ENCODE results near the gene KIAA1614.

Gene KIAA1614, protein sequence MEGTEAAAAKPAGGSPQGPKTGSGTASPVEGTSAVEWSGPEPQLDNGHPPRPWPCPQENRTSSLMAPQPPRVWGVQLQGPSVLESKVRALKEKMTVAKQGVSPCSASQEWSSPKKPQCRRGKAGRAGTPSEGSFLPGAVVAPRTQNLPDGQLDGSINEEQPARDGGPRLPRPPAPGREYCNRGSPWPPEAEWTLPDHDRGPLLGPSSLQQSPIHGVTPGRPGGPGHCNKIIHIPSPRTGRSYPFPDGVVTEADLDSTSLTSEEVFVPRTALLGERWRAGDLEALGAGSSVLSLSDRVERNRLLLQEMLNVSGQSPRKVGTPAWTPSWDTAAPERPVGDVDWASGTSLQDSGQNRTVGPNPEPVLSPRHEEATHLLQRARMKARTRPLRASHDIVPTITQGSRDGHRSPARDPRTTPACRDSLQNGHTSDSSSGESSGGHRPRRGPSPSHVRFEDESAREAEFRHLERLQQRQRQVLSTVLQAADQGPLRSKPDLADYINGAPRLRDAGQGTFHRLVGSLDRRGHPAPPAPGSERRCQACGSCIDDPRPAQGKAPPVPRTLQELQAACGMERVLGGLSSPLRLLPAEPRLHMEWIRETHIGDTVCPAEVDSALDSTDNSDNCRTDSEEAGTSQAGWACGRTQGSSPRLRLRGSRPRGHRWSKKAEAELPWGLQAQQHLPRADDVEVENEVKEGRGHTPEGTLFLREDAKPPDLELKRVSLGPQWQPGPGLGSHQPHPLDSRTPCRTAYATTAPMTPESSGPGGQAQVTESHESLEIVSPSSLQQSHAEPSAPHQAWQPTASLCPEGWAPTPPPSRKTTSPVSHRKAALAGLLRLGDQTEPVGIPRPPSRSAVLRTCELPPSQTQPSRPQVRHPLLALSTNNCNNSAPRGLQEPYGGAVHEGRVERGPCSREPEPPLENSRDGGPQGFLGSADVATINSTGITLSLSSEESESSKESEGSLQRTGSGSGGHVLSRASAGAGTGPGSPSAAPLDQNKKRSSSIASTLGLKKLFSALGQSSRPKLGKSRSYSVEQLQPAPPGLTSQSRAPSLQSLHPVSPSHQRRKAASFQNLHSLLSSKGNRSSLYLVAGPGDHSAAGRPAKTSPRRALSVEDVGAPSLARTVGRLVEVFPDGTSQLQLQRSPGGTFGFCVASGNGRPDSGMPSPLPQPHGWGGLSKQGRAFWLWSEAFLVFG

GRCh38 chr1:180912801-180913565 lies at the start of gene KIAA1614:
Gene KIAA1614, plus strand, starts transcription at chr1:180912897. Its CDS starts 347 bp downstream, at chr1:180913244.
- DNase-seq, result no peak

DNA sequence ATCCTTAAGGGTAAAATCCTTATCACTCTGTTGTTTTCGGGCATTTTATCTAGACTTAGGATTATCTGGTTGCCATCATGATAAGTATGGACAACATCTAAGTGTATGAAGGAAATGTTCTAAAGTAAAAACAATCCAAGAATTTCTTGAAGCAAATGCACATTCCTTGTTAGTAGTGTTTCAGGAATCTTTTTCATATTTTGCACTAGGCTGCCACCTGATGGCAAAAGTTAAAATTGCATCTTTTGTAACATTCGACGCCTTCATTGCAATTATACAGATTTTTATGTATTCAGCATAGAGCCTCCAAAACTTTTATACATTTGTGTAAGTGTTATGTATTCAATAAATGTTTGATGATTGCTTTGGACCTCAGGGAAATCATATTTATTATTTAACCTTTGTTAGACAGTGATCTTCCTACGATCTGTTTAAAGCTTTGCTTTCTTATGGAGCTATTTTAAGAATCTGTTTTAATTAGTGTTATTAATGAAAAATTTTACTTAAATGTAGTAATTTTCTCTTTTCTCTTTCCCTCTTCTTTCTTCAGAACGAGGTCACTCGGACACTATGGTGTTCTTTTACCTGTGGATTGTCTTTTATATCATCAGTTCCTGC lies 49.4 kb upstream of the KIAA1614 start:
- peak in 1 of 2 donors; percentile 49 for DNase-seq

- DNase-seq, result no peak
Measured at GRCh38 chr1:180881806-180882509, 30.7 kb upstream of the KIAA1614 start.

DNA sequence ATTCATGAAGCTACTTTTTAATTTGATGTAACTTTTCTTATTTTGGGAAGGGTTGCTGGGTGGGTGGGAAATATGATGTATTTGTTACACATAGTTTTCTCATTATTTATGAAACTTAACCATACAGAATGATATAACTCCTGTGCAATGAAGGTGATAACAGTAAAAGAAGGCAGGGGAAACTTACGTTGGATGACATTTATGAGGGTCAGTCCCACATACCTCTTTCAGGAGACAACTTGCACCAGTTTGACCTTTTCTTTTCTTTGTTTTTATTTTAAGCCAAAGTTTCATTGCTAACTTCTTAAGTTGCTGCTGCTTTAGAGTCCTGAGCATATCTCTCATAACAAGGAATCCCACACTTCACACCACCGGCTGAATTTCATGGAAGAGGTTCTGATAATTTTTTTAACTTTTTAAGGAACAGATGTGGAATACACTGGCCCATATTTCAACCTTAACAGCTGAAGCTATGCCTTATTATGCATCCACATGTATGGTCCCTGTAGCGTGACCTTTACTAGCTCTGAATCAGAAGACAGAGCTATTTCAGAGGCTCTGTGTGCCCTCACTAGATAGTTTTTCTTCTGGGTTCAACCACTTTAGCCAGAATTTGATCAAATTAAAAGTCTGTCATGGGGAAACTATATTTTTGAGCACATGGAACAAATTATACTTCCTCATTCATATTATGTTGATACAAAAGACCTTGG lies 28.0 kb upstream of the KIAA1614 start:
- DNase-seq, result no peak

GRCh38 chr1:180886338-180886737 lies 26.4 kb upstream of the KIAA1614 start:
- no peak for DNase-seq

GRCh38 chr1:180887841-180888240 lies 24.9 kb upstream of the KIAA1614 start:
- no peak for DNase-seq

- DNase-seq, result no peak
Measured at GRCh38 chr1:180888870-180889269, 23.8 kb upstream of the KIAA1614 start.

DNA sequence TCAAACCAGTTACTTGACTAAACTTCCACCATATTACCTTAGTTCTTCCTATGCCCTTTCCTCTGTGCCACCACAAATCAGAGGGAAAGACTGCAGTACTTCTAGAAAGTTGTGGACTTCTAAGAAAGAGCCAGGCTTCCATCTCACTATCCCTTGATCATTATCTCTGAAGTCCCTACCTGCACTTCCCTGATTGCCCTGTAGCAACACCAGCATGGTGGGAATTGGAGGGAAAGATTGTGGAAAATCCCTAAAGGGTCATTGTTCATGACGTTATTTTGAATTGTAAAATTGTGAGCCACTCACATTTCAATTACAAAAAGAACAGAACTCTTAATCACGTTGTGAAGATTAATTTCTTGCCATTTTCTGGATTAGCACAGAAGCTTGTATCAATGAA lies 23.4 kb upstream of the KIAA1614 start:
- no peak for DNase-seq

GRCh38 chr1:180892272-180892671 lies 20.4 kb upstream of the KIAA1614 start:
- DNase-seq, result no peak

DNA sequence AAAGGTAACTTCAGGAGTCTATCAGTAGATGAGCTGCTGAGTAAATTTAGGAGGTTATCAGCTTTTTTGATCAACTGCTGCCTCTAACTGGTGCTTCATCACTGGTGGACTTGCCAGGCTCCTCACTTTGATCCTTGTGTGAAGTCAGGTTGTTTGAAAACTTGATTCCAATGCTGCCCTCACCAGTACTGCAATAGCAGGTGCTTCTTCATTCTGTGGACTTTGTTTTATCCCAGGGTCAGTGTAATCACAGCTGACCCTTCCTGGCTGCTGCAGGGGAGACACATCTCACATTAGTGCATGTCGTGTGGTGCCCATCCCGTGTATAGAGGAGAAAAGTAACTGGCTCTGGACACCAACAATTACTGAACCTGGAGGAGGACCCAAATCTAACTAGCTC lies 20.0 kb upstream of the KIAA1614 start:
- DNase-seq, result no peak

DNA sequence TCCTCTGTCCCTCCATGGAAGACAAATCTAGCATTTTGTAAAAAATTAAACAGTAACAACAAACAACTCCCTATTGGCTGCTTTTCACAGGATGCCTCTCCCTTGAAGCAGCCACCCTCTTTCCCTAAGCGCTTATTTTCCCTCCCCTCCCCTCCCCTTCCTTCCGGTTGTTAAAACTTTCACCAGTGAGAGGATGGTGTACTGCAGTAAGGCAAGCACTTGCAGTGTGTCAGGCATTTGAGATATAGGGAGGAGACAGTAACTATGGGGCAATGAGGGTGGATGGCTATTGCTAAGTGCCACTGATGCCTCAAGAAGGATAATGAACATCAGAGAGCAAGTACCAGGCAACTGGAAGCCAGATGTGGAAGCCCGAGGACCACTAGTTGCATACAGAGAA lies 19.1 kb upstream of the KIAA1614 start:
- DNase-seq, result no peak

GRCh38 chr1:180896161-180896560 lies 16.5 kb upstream of the KIAA1614 start:
- DNase-seq, result no peak

- DNase-seq, result no peak
Measured at GRCh38 chr1:180898441-180899219, 14.1 kb upstream of the KIAA1614 start.

- no peak for DNase-seq
Measured at GRCh38 chr1:180899262-180899661, 13.4 kb upstream of the KIAA1614 start.

DNA sequence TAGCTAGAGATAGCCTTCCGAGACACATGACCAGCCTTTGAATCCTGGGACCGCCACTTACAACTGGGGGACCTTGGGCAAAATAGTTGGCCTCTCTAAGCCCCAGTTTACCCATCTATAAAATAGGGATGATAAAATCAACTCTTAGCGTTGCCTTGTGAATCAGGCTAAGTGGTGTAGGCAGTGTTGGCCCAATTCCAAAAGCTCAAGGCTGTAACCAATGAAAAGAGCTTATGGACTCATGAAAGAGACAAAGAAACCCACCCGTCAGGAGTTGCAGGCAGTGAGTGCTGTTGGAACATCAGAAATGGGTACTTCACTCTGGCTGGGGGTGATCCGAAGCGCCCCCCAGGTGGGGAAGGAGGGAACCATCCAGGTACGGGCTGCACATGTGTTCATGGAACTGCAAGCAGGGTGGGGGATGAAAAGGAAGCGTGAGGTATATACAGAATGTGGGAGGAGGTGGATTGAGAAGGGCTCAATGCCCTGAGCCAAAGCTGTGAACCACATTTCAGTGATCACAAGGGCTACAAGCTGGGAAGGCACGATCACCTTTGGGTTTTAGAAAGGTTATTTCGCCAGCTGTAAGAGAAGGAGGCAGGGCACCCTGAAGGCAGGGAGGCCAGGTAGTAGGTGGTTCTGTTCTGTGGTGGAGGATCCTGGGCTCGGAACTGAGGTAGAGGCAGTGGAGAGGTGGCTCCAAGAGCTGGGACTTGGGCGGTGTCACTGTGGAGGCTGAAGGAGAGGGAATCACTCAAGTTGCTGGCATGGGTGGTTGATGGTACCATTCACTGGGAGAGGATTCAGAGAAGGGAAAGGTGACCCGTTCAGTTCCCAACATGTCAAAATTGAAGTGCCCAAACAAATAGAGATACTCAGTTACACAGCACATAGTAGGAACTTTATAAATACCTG lies 11.4 kb upstream of the KIAA1614 start:
- no peak for DNase-seq

GRCh38 chr1:180902541-180902940 lies 10.2 kb upstream of the KIAA1614 start:
- no peak for DNase-seq

DNA sequence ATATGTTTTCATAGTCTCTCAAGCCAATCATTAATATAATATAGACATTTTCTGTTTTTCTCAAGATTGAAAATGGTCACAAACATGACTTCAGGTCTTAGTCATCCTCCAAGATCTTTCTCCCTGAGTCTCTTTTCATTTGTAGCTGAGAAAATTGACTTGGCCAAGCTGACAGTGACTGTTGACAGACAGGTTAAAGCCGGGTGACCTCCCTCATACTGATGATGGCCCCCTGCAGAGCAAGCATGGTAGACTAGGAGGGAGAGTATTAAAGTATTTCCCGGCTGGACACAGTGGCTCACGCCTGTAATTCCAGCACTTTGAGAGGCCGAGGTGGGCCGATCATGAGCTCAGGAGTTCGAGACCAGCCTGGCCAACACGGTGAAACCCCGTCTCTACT lies 6.8 kb upstream of the KIAA1614 start:
- DNase-seq, result no peak

DNA sequence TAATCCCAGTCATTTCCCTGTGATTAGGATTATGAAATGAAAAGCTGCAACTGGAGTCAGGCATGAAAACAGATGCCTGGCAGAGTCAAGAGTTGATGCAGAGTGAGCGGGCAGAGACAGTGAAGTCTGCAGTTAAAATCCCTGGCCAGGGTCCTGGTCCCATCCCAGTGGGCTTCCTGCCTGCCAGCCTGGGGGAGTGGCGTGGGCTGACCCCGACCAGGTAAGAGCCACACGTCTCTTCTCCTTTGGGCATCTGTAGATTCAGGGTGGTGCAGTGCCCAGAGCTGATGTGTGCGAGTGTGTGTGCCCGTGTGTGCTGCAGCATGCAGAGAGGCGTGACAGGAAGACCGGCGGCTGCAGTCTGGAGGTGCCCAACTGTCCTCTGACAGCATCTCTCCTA lies 6.2 kb upstream of the KIAA1614 start:
- DNase-seq, result no peak

Data from activated CD4-positive, alpha-beta T cell treated with anti-CD3 and anti-CD28 coated beads for 4 hours (primary cell).